Measurements from ENCODE around the gene RSU1. TPM values are rescaled to one million over a fixed set of nuclear protein-coding genes. Genes with fewer than 3 reads are reported as not detected.

RSU1 gene
- total and polyA plus RNA-seq, 2 of the 13 experiments (the other 11 are each of a cell fraction or from before 2014, with no cell fraction given): 32.3 to 35.1 TPM

DNA sequence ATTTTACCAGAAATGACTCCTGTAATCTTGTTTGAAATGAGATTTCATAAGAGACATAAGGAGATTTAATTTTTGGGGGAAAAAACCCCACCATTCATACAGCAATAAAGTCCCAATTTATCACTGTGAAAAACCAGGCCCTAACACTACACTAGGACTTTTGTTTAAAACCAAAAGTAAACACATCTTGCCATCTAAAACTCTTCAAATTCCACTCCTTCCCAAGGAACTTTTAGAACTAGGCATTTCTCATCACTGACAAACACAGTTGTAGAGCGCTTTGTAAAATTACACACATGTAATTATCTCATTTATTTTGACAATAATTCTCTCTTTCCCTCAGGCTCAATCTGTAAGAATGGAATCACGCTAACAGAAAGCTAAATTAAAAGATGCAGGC, 167.5 kb downstream of the RSU1 start:
- in situ Hi-C loops (cut with HindIII; ENCODE audit: extremely low pct_ligation_motif_present, low pct_unique_long_range_greater_than_20kb): no loop called here
- CTCF ChIA-PET (ENCODE audit: low intra/inter-chr PET ratio, low total read pairs): no interaction called here

More for the DNA sequence above, 167.5 kb downstream of the RSU1 start:
- H3K27ac ChIP-seq (ENCODE audit: extremely low read length, insufficient read depth, low read length): no peak overlapping the region
- H3K4me3 ChIP-seq (replicated peaks in 1 of 3; ENCODE audit: insufficient read depth in 1 of 3, low read depth in 2 of 3, low read length in 3 of 3): no peak overlapping the region
- TF ChIP-seq, protein P1, sequence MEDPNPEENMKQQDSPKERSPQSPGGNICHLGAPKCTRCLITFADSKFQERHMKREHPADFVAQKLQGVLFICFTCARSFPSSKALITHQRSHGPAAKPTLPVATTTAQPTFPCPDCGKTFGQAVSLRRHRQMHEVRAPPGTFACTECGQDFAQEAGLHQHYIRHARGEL (CRISPR knock-in tag; IDR thresholded peaks at IDR 0.05): no peak
- TF ChIP-seq ZNF644 (CRISPR knock-in tag; IDR thresholded peaks at IDR 0.05; ENCODE audit: low read depth) (no peak), NFE2L1 (CRISPR knock-in tag; IDR thresholded peaks at IDR 0.05; ENCODE audit: borderline replicate concordance) (no peak), ZNF883 (CRISPR knock-in tag; IDR thresholded peaks at IDR 0.05; ENCODE audit: not compliant biosample characterization) (no peak), KLF15 (CRISPR knock-in tag; IDR thresholded peaks at IDR 0.05; ENCODE audit: borderline replicate concordance) (no peak), ZNF121 (CRISPR knock-in tag; IDR thresholded peaks at IDR 0.05) (no peak), ZNF136 (CRISPR knock-in tag; IDR thresholded peaks at IDR 0.05; ENCODE audit: low read depth) (no peak), ARHGAP35 (CRISPR knock-in tag; IDR thresholded peaks at IDR 0.05; ENCODE audit: borderline replicate concordance) (no peak), TMF1 (CRISPR knock-in tag; IDR thresholded peaks at IDR 0.05; ENCODE audit: low read depth) (no peak), NFIB (CRISPR knock-in tag; IDR thresholded peaks at IDR 0.05; ENCODE audit: borderline replicate concordance) (no peak), RFX1 (IDR thresholded peaks at IDR 0.05) (no peak), ZBTB8A (CRISPR knock-in tag; IDR thresholded peaks at IDR 0.05; ENCODE audit: borderline replicate concordance, low read depth) (no peak), ZSCAN9 (CRISPR knock-in tag; IDR thresholded peaks at IDR 0.05; ENCODE audit: borderline replicate concordance) (no peak), NCOA1 (CRISPR knock-in tag; IDR thresholded peaks at IDR 0.05) (no peak)
- TF ChIP-seq, protein P2, sequence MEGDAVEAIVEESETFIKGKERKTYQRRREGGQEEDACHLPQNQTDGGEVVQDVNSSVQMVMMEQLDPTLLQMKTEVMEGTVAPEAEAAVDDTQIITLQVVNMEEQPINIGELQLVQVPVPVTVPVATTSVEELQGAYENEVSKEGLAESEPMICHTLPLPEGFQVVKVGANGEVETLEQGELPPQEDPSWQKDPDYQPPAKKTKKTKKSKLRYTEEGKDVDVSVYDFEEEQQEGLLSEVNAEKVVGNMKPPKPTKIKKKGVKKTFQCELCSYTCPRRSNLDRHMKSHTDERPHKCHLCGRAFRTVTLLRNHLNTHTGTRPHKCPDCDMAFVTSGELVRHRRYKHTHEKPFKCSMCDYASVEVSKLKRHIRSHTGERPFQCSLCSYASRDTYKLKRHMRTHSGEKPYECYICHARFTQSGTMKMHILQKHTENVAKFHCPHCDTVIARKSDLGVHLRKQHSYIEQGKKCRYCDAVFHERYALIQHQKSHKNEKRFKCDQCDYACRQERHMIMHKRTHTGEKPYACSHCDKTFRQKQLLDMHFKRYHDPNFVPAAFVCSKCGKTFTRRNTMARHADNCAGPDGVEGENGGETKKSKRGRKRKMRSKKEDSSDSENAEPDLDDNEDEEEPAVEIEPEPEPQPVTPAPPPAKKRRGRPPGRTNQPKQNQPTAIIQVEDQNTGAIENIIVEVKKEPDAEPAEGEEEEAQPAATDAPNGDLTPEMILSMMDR (CRISPR knock-in tag; IDR thresholded peaks at IDR 0.05): no peak
- no peaks in the 10 kb centered on the region for H3K36me3 ChIP-seq (replicated peaks in 1 of 2; ENCODE audit: control insufficient read depth in 1 of 2, insufficient read depth in 2 of 2, low read length in 2 of 2)
- intact Hi-C loops (cut with micrococcal nuclease; ENCODE audit: unreplicated experiment): no loop called here
- no peaks in the 10 kb centered on the region for H3K4me1 ChIP-seq (ENCODE audit: insufficient read depth, low read length)
- POLR2A ChIA-PET: no interaction called here
- no peaks in the 10 kb centered on the region for H4K20me1 ChIP-seq (ENCODE audit: insufficient read depth, low read length)
- no TSS peak for BruUV-seq (replicated peaks)
- H3K9ac ChIP-seq (ENCODE audit: insufficient read depth, low read depth, low read length): no peak overlapping the region
- H3K9me3 ChIP-seq (ENCODE audit: low read length): no peaks in the 10 kb centered on the region
- no peak for FAIRE-seq
- H3K79me2 ChIP-seq (ENCODE audit: insufficient read depth, low read length): no peaks in the 10 kb centered on the region
- H2AFZ ChIP-seq (ENCODE audit: low read length): no peak overlapping the region
- no peak for ATAC-seq
- WGBS (ENCODE audit: low lambda C conversion rate): 96% methylated on average over 2 of the region's 2 CpGs
- no peak for DNase-seq (ENCODE audit: low spot score)
- H3K4me2 ChIP-seq (ENCODE audit: low read depth, low read length): no peak overlapping the region
- H3K27me3 ChIP-seq (ENCODE audit: control insufficient read depth in 1 of 2, insufficient read depth in 2 of 2, low read length in 2 of 2): no peaks in the 10 kb centered on the region

Data from HepG2 (cell line).